GM12875 (cell line): ENCODE measurements around the gene AGPAT3.

Experiments used
- H3K4me3 ChIP-seq: one replicate; pipeline ENCODE4 v1.5.1; 2011; ENCODE audit warnings: low read depth, low read length, control low read depth
- CTCF ChIP-seq: IDR thresholded peaks from 2 replicates; pipeline ENCODE4 v1.5.1; 2011; ENCODE audit warnings: low read depth, mild to moderate bottlenecking, control low read depth, inconsistent platforms, low read length, moderate library complexity, borderline replicate concordance; ENCODE audit not compliant: insufficient read depth

The AGPAT3 gene

GRCh38 chr21:43958364-43959158, 93.5 kb downstream of the AGPAT3 start:
- TF ChIP-seq CTCF = no peak
- no peak overlapping the region for H3K4me3 ChIP-seq

GRCh38 chr21:43959231-43960116, 94.5 kb downstream of the AGPAT3 start:
- no peak for TF ChIP-seq CTCF
- no peak overlapping the region for H3K4me3 ChIP-seq

GRCh38 chr21:43961382-43961909, 96.4 kb downstream of the AGPAT3 start:
- H3K4me3 ChIP-seq = no peak overlapping the region
- no peak for TF ChIP-seq CTCF

GRCh38 chr21:43965911-43966585, 101.0 kb downstream of the AGPAT3 start:
- TF ChIP-seq CTCF = no peak
- no peak overlapping the region for H3K4me3 ChIP-seq

GRCh38 chr21:43966946-43967512, 102.0 kb downstream of the AGPAT3 start:
- no peak overlapping the region for H3K4me3 ChIP-seq
- TF ChIP-seq CTCF = no peak

- no peak overlapping the region for H3K4me3 ChIP-seq
- no peak for TF ChIP-seq CTCF
Observed at GRCh38 chr21:43967981-43968380, 103.0 kb downstream of the AGPAT3 start.
